ENCODE measurements around the gene MYNN. TPM values are rescaled to one million over a fixed set of nuclear protein-coding genes. Genes with fewer than 3 reads are reported as not detected.

Gene MYNN
- total RNA-seq, 1 experiment from 2014 or later = 10.6 TPM

GRCh38 chr3:169755488-169755887 lies 17.7 kb upstream of the MYNN start:
- H3K36me3 Mint-ChIP-seq (ENCODE audit: insufficient read depth, unreplicated experiment) = no peaks in the 10 kb centered on the region
- H3K4me3 ChIP-seq (ENCODE audit: low read depth, low read length) = no peak overlapping the region
- intact Hi-C loops (cut with micrococcal nuclease; ENCODE audit: unreplicated experiment) = no loop called here
- H3K4me3 Mint-ChIP-seq (ENCODE audit: unreplicated experiment) = no peak overlapping the region
- H3K9me3 ChIP-seq = no peaks in the 10 kb centered on the region
- CTCF ChIA-PET = no interaction called here
- H3K4me1 Mint-ChIP-seq (ENCODE audit: low read depth, unreplicated experiment) = no peaks in the 10 kb centered on the region
- H3K27me3 ChIP-seq (replicated peaks; ENCODE audit: control insufficient read depth, insufficient read depth, low read length) = no peaks in the 10 kb centered on the region
- no TSS peak for BruUV-seq (replicated peaks)
- no peak overlapping the region for H3K27ac Mint-ChIP-seq (ENCODE audit: unreplicated experiment)
- peaks cover 4% of the 10 kb centered on the region; the same call in 1 of the 2 replicates for H3K4me1 ChIP-seq
- no peak for DNase-seq
- TF ChIP-seq CTCF (IDR thresholded peaks at IDR 0.05; ENCODE audit: insufficient read depth in 1 of 2, low read depth in 1 of 2, low read length in 1 of 2, severe bottlenecking in 1 of 2, unreplicated experiment in 1 of 2) = no peak
- no peaks in the 10 kb centered on the region for H3K36me3 ChIP-seq (ENCODE audit: control insufficient read depth, insufficient read depth, low read length)
- no peaks in the 10 kb centered on the region for H3K27me3 Mint-ChIP-seq (ENCODE audit: insufficient read depth, unreplicated experiment)
- H3K9me3 Mint-ChIP-seq (ENCODE audit: unreplicated experiment) = no peaks in the 10 kb centered on the region
- POLR2A ChIA-PET = no interaction called here

- Mint-ChIP-seq H3K36me3 (ENCODE audit: insufficient read depth, unreplicated experiment) (peaks cover 4% of the 10 kb centered on the region), H3K4me1 (ENCODE audit: low read depth, unreplicated experiment) (no peaks in the 10 kb centered on the region), H3K4me3 (ENCODE audit: unreplicated experiment) (no peak overlapping the region), H3K27me3 (ENCODE audit: insufficient read depth, unreplicated experiment) (no peaks in the 10 kb centered on the region), H3K9me3 (ENCODE audit: unreplicated experiment) (no peaks in the 10 kb centered on the region), H3K27ac (ENCODE audit: unreplicated experiment) (no peak overlapping the region)
- ChIA-PET POLR2A (no interaction called here), CTCF (no interaction called here)
- no peak overlapping the region for H3K4me3 ChIP-seq (ENCODE audit: low read depth, low read length)
- H3K36me3 ChIP-seq (ENCODE audit: control insufficient read depth, insufficient read depth, low read length) = no peaks in the 10 kb centered on the region
- no peaks in the 10 kb centered on the region for H3K27me3 ChIP-seq (replicated peaks; ENCODE audit: control insufficient read depth, insufficient read depth, low read length)
- peaks cover 4% of the 10 kb centered on the region; the same call in 1 of the 2 replicates for H3K4me1 ChIP-seq
- H3K9me3 ChIP-seq = peaks cover 3% of the 10 kb centered on the region; the same call in 1 of the 2 replicates
- no TSS peak for BruUV-seq (replicated peaks)
- TF ChIP-seq CTCF (IDR thresholded peaks at IDR 0.05; ENCODE audit: insufficient read depth in 1 of 2, low read depth in 1 of 2, low read length in 1 of 2, severe bottlenecking in 1 of 2, unreplicated experiment in 1 of 2) = no peak
- intact Hi-C loops (cut with micrococcal nuclease; ENCODE audit: unreplicated experiment) = no loop called here
- DNase-seq = peak in 1 of 2 experiments; percentile 43
These were observed 14.7 kb upstream of the MYNN start for GRCh38 chr3:169758359-169758994.

GRCh38 chr3:169759256-169759655 lies 13.9 kb upstream of the MYNN start:
- no peaks in the 10 kb centered on the region for H3K36me3 ChIP-seq (ENCODE audit: control insufficient read depth, insufficient read depth, low read length)
- POLR2A ChIA-PET = no interaction called here
- Mint-ChIP-seq H3K36me3 (ENCODE audit: insufficient read depth, unreplicated experiment) (peaks cover 8% of the 10 kb centered on the region), H3K27ac (ENCODE audit: unreplicated experiment) (no peak overlapping the region), H3K27me3 (ENCODE audit: insufficient read depth, unreplicated experiment) (no peaks in the 10 kb centered on the region), H3K9me3 (ENCODE audit: unreplicated experiment) (no peaks in the 10 kb centered on the region), H3K4me1 (ENCODE audit: low read depth, unreplicated experiment) (no peaks in the 10 kb centered on the region), H3K4me3 (ENCODE audit: unreplicated experiment) (no peak overlapping the region)
- no peak for DNase-seq
- H3K9me3 ChIP-seq = peaks cover 3% of the 10 kb centered on the region; the same call in 1 of the 2 replicates
- CTCF ChIA-PET = no interaction called here
- TF ChIP-seq CTCF (IDR thresholded peaks at IDR 0.05; ENCODE audit: insufficient read depth in 1 of 2, low read depth in 1 of 2, low read length in 1 of 2, severe bottlenecking in 1 of 2, unreplicated experiment in 1 of 2) = no peak
- H3K27me3 ChIP-seq (replicated peaks; ENCODE audit: control insufficient read depth, insufficient read depth, low read length) = no peaks in the 10 kb centered on the region
- intact Hi-C loops (cut with micrococcal nuclease; ENCODE audit: unreplicated experiment) = no loop called here
- no peak overlapping the region for H3K4me3 ChIP-seq (ENCODE audit: low read depth, low read length)
- peaks cover 4% of the 10 kb centered on the region; the same call in 1 of the 2 replicates for H3K4me1 ChIP-seq
- BruUV-seq (replicated peaks) = no TSS peak
